GM19372 (cell line): Measurements from ENCODE around the gene OTUD3.

ENCODE experiments used
- ATAC-seq: cut with Tn5 transposase; IDR thresholded peaks from one replicate; pipeline ENCODE4 v1.9.1; 2021; ENCODE audit warnings: mild to moderate bottlenecking, low read depth, moderate library complexity; ENCODE audit not compliant: unreplicated experiment

Gene OTUD3

DNA sequence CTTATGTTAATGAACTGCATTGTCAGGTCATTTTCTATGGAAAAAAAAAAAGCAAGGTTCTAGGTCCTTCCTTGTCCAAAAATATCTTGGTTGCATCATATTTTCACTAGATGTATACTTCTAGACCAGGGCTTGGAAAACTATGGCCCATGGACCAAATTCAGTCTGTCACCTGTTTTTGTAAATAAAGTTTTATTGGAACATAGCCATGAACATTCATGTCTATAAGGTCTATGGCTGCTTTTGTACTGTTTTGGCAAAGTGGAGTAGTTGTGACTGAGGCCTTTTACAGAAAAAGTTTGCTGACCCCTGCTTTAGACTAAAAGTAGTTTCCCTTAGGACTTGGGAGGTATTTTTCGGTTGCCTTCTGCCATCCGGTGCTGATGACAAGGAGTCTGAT is 60.5 kb downstream of the OTUD3 start:
- no peak for ATAC-seq

DNA sequence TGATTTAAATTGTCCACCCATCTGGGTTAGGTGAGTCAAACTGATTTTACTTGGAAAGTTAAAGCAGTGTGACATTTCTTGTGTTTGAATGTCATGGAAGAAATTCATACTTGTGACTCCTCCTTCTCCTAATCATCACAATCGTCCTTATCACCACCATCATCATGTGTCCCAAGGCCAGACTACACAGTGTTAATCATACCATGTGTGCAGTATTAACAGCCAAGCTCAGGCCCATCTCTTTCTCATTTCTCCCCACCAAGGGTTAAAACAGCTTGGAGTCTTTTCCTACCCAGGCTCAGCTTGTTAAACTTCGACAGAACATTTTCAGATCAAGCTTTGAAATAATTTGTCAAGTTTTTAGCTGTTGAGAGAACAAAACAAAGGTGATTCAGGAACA is 63.7 kb downstream of the OTUD3 start:
- no peak for ATAC-seq

DNA sequence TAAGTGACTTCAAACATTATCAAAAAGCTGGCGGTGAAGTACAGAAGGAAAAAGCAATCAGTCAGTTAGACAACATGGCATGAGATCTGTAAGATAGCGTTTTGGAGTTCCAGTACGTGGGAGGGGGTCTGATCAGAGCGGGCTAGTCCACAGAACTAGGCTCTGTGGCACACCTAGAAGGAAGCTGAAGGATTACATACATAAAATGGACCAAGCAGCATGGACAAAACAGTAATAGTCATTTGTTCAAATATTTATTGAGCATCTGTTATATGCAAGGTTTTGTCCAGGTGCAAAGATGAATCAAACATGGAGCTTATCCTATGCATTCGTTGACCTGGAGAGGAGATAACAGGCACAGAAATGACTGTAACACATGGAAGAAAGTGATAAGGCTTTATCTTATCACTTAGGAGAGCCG is 64.1 kb downstream of the OTUD3 start:
- no peak for ATAC-seq

DNA sequence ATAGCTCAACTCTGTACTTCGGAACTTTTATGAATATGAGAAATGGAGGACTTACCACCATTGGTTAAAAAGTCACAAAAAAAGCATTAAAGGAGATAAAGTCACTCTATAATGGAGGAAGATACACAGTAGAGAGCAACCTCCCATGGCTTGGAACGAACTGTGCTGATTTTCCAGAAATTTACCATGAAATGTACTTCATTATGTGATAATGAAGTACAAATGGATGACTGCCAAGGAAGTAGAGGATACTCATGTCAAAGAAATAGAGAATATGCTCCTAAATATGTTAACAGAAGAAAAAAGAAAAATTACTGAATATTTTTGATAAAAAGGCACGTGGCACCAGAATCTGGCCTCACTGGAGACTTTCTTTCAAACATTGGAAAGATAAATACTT is 64.8 kb downstream of the OTUD3 start:
- ATAC-seq, result no peak

DNA sequence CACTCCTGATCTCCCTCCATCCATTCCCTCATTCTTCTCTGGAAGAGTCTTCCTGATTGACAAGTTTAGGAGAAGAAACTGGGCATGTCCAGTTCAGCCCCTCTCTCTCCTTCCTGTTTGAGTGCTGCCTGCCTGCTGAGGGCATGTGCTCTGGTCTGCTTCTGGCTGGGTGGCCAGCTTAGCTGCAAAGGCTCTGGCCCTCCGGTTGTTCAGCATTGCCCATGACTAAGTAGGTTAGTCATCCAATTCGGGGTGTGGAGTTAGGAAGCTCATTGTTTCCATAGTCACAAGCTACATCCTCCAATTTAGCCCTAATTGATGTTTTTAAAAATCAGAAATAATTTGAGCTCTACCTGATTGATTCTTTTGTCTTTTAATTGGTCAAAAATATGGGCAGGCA is 66.8 kb downstream of the OTUD3 start:
- ATAC-seq, result no peak

DNA sequence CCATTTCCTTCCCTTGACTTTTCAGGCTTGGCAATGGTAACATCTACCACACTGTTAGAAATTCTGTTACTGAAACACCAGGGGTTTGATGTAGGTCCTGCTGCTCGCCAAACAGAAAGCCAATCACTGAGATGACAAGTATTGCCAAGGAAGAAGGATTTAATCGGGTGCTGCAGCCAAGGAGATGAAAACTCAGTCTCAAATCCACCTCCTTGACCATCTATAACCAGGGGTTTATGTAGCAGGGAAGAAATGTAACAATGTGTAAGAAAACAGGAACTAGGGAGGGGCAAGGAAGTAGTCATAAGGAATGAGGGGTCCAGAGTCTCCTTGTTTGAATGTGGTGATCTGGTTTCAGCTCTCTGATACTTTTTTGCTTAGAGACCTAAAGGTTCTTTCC is 71.9 kb downstream of the OTUD3 start:
- ATAC-seq, result no peak

DNA sequence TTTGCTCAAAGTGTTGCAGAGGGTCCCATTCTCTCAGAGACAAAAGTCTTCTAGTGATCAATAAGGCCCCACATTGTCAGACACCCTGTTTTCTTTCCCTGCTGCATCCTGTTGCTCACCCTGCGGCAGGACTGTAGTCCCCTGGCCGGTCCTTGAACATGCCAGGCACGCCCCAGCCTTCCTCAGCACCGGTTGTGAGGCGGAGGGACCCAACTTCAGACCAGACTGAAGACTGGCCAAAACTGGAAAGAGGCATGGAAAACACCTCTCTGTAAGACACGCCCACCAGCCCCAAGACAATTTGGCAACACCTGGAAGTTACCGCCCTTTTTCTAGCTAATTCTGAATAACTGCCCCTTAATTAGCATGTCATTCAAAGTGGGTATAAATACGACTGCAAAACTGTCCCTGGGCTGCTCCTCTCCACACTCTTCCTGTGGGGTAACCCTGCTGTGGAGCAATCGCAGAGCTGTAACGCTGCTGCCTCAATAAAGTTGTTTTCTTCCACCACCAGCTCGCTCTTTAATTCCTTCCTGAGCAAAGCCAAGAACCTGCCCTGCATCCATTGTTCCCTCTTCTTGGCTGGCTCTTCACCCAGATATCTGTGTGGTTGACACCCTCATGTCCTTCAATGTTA is 73.5 kb downstream of the OTUD3 start:
- no peak for ATAC-seq

DNA sequence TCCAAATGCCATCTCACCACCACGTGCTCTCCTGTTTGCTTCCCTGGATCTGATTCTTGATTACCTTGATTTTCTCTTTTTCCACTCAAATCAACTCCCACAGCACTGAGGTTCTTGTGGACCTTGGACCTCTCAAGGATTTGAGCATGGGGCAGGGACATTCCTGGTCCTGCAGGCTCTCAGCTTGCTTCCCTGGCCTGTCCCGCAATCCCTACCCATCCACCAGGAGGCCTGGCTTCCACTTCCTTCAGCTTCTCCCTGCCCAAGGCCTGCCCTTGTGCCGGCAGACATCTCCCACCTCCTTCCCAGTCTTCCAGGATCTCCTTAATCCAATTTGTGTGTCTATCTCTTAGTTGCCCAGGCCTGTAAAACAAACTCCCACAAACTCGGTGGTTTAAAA is 75.6 kb downstream of the OTUD3 start:
- no peak for ATAC-seq

DNA sequence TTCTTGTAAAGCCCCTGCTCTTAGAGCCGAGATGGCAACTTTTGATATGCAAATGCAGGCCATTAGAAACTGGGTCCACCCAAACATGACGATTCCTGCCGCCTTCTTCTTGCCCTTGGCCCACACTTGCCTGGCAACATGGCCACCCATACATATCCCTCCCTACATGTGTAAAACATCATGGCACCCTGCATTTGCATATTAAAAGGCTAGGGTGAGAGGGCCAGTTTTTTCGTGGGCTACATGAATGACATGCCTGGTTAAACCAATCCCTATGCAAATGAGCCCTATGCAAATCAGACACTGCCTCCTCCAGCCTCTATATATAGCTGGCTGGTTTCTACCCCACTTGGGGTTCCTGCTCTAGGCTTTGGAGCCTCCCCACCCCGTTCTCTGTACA is 78.4 kb downstream of the OTUD3 start:
- ATAC-seq, result no peak
